HG03571 (cell line): ENCODE results near the gene SPATS2.
"Not testable (repeated sequence)": the region's sequence is repeated elsewhere in the genome, so short reads cannot be mapped to it uniquely, and the experiment has no call there.

Experiments
- ATAC-seq: cut with Tn5 transposase; IDR thresholded peaks from one replicate; pipeline ENCODE4 v1.9.1; 2021; ENCODE audit not compliant: unreplicated experiment

Gene SPATS2

DNA sequence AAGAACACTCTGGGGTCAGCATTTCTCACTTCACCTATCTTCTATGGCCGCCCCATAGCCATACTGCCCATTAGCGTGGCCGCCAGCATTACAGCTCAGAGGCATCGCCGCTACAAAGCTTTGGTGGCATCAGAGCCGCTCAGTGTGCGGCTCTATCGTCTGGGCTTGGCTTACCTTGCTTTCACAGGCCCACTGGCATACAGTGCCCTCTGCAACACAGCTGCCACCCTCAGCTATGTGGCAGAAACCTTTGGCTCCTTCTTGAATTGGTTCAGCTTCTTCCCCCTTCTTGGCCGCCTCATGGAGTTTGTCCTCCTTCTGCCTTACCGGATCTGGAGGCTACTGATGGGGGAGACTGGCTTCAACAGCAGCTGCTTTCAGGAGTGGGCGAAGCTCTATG lies 18.0 kb upstream of the SPATS2 start:
- no peak for ATAC-seq

DNA sequence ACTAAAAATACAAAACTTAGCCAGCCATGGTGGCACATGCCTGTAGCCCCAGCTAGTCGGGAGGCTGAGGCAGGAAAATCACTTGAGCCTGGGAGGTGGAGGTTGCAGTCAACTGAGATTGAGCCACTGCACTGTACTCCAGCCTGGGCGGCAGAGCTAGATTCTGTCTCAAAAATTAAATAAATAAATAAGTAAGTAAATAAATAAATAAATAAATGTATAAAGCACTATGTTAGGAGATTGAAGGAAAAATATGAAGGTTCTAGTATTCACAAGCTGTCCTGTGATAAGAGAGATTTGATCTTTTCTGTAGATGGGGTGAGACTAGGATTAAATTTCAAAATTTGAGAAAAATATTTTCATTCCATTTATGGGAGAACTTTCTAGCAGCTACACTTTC lies 14.9 kb upstream of the SPATS2 start:
- no peak for ATAC-seq

DNA sequence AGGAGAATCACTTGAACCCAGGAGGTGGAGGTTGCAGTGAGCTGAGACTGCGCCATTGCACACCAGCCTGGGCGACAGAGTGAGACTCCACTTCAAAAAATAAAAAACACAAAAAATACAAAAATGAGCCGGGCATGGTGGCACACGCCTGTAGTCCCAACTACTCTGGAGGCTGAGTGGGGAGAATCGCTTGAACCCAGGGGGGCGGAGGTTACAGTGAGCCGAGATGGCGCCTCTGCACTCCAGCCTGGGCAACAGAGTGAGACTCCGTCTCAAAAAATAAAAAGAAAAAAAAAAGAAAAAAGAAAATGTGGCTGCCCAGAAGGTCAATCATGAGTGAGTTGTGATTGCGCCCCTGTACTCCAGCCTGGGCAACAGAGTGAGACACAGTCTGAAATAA lies 11.3 kb upstream of the SPATS2 start:
- no peak for ATAC-seq

DNA sequence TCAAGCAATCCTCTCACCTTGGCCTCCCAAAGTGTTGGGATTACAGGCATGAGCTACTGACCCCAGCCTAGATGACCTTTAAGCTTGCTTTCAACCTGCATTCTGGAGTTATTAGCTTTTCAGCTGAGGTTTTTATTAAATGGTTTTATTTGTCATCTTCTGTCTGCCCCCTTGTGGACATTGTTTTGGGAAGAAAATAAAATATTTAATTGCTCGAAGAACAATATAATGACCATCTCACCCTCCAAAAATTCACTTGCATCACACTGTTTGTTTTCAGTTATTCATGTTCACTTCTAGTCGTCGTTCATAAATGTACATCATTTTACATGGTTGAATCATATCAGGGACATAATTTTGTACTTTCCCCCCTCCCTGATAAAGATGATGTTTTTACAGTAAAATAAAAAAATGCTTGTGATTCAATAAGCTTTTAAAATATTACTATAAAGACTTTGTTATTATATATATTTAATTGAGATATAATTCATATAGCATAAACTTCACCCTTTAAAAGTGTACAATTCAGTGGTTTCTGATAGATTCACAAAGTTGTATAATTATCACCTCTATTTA lies 10.1 kb upstream of the SPATS2 start:
- no peak for ATAC-seq

DNA sequence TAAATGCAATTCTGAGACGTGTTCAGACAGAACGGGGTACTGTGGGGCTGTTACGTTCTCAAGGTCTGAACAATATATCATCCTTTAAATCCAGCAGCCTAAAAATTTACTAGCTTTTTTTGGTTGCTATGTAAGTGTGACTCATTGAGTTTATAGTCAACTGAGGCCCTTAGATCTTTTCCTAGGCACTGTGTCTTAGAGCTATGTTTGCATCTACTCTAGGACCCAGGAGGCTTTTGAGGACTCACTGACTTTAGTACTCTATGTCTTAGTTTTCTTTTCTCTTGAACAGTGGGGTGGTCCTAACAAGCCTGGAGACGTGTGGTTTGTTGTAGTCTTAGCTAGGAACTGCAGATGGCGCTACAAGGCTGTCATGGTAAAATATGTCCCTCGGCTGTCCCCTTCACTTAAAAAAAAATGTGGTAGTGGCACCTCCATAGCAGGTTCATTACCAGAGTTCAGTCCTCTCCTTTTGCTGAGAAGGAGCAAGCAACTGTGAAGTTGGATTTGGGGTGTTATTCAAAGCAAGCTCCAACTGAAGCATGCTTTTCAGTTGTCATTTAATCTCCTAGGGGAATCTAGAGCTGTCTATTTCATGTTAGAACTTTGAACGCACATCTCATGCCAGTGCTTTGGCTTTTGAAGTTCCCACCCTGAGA lies 8.7 kb upstream of the SPATS2 start:
- ATAC-seq = no peak

DNA sequence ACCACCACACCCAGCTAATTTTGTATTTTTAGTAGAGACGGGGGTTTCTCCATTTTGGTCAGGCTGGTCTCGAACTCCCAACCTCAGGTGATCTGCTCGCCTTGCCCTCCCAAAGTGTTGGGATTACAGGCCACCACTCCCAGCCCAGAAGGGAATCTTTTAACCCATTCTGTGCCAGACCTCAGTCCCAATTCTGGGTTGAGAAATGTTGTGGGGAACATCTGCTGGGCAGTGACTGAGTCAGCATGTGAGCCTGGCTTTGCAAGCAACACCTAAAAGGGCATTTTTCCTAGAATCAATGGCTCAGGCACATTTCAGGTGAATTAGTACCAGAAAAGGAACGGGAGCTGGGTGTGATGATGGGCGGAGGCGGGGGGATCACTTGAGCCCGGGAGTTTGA lies 7.6 kb upstream of the SPATS2 start:
- ATAC-seq = no peak

DNA sequence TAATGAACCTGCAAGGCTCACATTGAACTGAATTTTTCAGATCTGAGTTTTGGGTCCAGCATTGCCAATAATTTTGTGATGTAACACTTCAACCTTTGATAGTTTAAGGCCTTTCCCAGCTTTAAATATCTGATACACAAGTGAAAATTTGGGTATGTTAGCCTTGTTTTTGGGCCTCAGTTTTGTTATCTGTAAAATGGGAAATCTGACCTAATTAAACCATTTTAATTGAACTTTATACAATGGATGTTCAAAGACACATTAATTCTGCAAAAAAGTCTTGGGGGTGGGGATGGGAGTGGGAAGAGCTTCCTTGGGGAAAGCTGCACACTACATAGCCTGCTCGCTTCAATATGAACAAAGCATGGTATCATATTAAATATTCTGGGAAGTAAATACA lies 5.2 kb upstream of the SPATS2 start:
- ATAC-seq = no peak

DNA sequence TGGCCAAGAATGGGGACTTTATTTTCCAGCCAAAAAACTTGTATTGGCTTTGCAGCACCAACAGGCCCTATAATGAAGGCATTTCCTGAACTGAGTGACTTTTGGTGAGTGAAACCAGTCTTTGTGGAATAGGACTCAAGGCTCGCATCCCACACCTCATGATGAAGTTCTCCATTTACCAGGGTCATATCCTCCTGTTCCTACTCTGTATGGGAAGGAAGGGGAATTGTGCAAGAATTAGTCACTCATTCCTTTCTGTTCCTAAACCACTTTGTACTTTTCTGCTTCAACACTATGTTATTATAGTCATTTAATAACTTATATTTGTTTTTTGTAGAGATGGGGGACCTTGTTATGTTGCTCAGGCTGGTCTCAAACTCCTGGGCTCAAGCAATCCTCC lies 2.3 kb upstream of the SPATS2 start:
- ATAC-seq = no peak

DNA sequence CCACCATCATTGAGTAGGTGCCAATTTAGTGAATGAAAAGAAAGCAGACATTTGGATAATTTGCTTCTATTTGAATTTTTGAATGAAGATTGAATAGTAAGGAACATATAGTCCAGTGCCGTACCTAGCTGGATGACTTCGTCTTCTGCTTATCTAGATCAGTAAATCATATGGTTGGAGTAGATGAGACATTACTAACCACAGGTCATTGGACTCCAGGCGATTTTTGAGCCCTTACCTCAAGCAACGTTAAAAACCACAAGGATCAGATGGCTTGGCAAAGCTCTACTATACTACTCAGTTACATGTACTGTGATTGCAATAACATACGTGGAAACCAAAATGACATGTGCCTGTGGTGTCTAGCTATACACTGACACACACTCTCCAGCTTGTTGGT lies 1.7 kb upstream of the SPATS2 start:
- no peak for ATAC-seq

DNA sequence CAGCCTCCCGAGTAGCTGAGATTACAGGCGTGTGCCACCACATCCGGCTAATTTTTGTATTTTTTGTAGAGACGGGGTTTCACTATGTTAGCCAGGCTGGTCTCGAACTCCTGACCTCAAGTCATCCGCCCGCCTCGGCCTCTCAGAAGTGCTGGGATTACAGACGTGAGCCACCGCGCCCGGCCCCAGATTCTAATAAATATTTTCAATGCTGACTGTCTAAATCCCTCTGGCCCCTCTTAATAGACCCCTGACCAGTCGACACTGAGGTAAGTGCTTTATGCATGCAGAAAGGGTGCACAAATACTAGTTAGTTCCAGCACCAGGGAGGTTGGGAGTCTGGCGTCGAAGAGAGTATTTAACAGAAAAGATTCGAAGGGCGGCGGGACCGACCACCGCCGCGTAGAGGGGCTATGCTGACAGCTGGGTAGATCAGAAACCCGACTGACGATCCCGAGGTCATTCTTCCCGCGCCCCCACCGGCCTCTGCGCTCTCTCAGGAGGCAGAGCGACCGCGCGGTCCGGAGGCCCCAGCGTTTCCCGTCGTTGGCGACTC lies 1.1 kb upstream of the SPATS2 start:
- peak; percentile 1 for ATAC-seq

DNA sequence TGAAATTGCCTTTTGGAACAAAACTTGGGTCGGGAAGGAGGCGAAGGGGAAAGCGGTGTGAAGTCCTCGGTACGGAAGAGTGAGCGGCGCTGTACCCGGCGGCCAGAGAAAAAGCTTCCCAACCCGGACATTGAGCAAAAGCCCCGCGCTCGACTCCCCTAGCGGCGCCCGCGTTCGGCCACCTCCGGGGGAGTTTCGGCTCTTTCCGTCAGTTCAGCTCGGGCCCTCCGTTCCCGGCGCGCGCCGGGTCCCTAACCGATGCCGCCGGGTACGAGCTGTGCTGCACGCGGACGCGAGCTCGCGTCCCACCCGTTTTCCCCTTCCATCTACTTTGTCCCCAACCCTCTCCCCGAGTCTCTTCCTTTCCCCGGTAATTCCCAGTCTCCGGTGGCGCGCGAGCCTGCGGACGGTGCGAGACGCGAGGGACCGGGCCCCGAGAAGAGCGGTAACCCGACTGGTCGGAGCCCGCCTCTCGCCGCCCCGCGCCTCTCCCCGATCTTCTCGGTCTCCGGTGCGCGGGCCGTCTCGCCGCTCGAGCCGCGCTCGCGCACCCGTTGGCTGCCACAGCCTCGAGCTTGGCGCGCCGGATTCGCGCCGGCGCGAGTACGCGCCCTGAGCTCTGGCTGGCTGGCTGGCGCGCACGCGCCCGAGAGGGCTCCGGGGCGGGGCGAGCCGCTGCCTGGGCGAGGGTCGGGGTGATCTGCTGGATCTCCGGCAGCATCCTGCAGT lies 446 bp upstream of the SPATS2 start:
- ATAC-seq = peak; percentile 59

DNA sequence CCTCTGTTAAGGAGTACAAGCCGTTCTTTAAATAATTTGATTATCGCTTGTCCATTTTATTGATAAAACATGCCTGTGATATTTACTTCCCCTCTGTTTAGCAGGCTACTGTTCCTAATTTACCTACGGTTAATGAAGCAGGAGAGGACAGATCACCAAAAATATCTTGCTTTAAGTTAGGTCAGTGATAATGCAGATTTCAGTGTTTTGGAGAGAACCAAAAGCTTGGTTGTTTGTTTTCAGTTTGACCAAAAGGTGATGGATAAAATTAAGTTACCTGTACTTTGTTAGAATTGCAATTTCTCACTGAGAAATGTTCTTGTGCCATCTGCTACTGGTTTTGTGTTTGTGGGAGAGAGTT lies 958 bp downstream of the SPATS2 start:
- ATAC-seq = no peak

DNA sequence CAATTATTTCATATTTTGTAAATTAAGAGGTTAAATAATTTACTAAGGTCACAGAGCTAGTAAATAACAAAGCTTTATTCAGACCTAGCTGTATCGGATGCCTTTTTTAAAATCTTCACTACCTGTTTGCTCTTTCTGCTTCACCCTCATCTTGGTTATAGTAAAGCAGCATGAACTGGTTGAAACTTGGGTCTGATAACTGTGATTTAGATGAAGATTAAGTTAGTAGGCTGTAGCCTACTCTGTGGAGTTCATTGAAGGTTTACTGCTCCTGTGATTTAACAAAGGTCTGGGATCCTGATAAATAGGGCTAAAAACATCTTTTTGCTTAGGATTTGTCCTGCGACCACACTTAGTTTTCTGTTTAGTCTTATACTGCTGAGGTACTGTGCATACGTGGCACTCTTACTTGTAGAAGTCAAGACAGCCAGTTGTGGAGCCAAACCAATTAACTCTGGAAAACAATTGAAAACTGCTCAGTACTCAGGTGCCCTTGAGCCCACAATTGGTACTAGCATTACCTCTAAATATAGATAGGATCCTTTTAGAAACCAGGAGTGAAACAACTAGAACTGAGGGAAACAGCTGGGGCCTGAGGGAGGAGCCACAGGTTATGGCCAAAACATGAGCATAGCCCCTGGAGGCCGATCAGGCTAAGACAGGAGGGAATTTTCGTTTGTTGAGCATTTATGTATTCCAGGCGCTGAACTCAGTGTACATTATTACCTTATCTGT lies 2.3 kb downstream of the SPATS2 start:
- ATAC-seq = no peak

DNA sequence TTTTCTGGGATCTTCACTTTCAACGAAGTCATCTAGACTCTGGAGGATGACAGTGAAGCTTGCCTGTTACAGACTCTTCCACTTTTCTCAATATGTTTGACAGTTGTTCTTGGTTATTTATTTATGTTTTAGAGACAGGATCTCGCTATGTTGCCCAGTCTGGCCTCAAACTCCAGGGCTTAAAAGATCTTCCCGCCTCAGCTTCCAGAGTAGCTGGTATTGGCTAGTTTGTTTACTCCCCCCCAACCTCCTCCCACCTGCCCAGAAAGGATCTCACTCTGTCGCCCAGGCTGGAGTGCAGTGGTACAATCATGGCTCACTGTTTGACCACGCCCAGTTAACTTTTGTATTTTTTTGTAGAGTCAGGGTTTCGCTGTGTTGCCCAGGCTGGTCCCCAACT lies 3.3 kb downstream of the SPATS2 start:
- ATAC-seq = no peak

DNA sequence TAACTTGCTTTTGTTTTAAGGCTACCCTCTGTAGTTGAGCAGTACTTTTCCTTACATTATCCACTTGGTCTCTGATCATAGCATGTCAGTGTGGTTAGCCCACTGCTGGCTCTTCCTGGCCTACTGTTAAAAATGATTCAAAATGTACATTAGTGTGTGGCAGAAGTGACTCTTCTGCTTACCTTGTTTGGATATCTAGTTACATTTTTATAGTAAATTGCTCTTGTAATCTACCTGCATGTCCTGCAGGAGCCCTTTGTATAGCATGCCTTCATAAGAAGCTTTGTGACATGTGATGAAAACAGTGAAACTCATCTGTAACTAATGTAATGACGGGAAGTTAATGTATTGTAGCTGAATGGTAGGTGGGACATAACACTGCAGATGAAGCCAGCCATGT lies 8.1 kb downstream of the SPATS2 start:
- ATAC-seq = no peak

DNA sequence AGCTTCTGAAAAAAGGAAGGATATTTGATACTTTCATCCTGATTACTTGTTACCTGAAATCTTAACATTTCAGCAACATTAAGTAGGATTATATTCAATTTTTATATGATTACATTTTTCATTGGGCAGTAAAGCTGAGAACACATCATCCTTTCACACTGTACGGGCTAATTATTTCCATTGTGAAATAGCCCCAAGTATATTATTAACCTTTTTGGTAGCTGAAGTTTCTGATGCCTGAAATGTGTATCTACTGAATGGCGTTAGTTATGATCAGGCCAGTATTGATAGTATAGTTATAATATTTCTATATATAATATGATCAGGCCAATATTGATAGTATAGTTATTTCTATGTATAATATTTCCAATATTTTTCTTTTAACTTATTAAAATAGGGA lies 10.1 kb downstream of the SPATS2 start:
- ATAC-seq = no peak

DNA sequence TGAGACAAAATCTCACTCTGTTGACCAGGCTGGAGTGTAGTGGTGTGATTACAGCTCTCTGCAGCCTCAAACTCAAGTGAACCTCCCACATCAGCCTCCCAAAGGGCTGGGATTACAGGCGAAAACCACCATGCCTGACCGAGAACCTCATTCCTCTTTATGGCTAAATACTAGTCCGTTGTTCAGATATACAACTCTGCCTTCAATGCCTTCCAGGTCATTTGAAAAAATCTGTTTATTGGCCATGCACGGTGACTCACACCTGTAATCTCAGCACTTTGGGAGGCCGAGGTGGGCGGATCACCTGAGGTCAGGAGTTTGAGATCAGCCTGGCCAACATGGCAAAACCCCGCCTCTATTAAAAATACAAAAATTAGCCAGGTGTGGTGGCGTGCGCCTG lies 12.9 kb downstream of the SPATS2 start:
- not testable (repeated sequence) for ATAC-seq

DNA sequence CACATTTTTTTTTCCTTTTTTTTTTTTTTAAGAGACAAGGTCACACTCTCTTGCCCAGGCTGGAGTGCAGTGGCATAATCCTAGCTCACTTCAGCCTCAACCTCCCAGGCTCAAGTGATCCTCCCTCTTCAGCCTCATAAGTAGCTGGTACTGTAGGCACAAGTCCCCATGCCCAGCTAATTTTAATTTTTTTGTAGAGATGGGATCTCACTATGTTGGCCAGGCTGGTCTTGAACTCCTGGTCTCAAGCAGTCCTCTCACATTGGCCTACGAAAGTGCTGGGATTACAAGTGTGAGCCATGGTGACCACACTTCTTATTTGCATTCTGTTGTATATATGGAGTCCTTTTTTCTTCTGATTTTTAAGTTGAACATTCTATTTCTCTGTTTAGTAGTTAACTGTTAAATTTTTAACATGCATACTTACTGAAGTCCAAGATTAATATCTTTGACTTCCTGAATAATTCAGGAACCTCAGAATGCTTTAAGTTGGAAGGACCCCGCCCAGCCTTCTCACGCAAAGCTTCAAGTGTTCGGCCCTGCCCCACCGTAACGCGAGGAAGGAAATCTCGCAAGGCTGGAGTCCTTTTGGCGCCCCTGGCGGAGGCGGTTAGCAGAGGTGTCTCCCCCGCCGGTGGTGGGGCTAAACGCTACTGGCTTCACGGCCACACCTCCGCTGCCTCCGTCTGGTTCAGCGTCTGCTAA lies 21.6 kb downstream of the SPATS2 start:
- no peak for ATAC-seq

DNA sequence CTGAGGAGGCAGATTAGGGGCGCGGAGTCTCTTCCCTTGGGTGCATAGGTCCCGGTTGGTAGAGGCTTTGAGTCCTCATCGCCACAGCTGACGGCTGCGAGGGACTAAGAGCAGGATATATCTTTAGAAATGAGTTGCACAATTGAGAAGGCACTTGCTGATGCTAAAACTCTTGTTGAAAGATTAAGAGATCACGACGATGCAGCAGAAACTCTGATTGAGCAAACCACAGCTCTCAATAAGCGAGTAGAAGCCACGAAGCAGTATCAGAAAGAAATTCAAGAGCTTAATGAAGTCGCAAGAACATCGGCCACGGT lies 22.1 kb downstream of the SPATS2 start:
- no peak for ATAC-seq

DNA sequence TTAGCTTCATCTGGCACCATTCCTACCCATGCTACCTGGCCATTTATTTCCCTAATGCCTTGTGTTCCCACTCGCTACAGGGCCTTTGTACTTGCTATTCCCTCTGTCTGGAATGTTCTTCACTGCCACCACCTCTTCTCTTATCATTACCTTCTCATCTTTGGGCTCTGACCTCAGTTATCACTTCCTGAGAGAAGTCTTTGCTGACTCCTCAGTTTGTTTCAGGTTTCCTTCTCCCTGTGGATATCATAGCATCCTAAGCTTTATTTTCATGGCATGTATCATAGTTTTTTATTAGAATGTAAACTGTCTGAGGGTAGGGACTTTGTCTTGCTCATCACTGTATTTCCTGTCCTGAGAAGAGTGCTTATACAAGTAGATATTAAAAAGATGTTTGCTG lies 29.7 kb downstream of the SPATS2 start:
- ATAC-seq = no peak

DNA sequence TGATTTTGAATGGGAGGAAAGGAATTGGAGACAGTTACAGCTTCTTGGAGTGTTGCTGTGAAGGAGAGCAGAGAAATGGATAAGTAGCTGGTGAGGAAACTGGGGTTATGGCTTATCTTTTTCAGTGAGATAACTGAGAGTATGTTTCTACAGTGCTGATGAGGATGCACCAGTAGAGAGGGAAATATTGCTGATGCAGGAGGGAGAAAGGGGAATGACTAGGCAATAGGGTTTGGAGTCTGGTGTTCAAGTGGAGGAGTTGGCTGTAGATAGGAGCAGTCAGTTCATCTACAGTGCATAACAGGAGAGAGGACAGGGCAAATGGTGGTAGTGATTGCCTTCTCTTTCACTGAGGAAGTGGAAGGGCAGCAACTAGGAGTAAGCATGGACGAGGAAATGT lies 33.0 kb downstream of the SPATS2 start:
- ATAC-seq = no peak
